OCI-LY7 (cell line): ENCODE results near the gene SLC25A40. TPM values are rescaled to one million over a fixed set of nuclear protein-coding genes. Genes with fewer than 3 reads are reported as not detected.

Experiments used
- BruUV-seq: library from RNA; stranded (reverse); fragments of 400-500 nt; replicated peaks from 2 replicates; lab custom pipeline; 2021; lab: Mats Ljungman, UMichigan
- CTCF ChIA-PET: fragments of 300-600 bp; sonication (Branson Sonifier 250); formaldehyde crosslinking; loops from one replicate; lab custom pipeline; 2022; ENCODE audit warnings: antibody characterized with exemption; ENCODE audit not compliant: unreplicated experiment; lab: Charles Lee
- POLR2A ChIA-PET: fragments of 300-600 bp; sonication (Branson Sonifier 250); formaldehyde crosslinking; loops from one replicate; lab custom pipeline; 2022; ENCODE audit warnings: antibody characterized with exemption; lab: Charles Lee
- DNase-seq: peaks from one replicate; pipeline ENCODE4 v3.0.0-alpha.2; 2015; ENCODE audit warnings: low spot score
- H2AFZ ChIP-seq: fragments of 200-600 bp; sonication (generic), shearing (Covaris generic); 2 replicates; pipeline ENCODE4 v1.6.1; 2014; ENCODE audit warnings: mild to moderate bottlenecking, antibody characterized with exemption, low read length, moderate library complexity
- H3K27ac ChIP-seq: fragments of 200-600 bp; sonication (generic); 2 replicates; pipeline ENCODE4 v1.5.1; 2014; ENCODE audit warnings: mixed run types, low read depth, mild to moderate bottlenecking, moderate library complexity, low read length, inconsistent platforms; ENCODE audit not compliant: poor library complexity, severe bottlenecking
- H3K36me3 ChIP-seq: fragments of 200-600 bp; sonication (generic); 2 replicates; pipeline ENCODE4 v1.6.1; 2014; ENCODE audit warnings: mild to moderate bottlenecking, antibody characterized with exemption, low read length, moderate library complexity, mixed read lengths; ENCODE audit not compliant: insufficient read depth
- H3K4me1 ChIP-seq: fragments of 200-600 bp; sonication (generic); 2 replicates; pipeline ENCODE4 v1.5.1; 2014; ENCODE audit warnings: mild to moderate bottlenecking, low read length; ENCODE audit not compliant: insufficient read depth, poor library complexity, severe bottlenecking
- H3K4me2 ChIP-seq: fragments of 200-600 bp; sonication (generic); 2 replicates; pipeline ENCODE4 v1.6.1; 2014; ENCODE audit warnings: mild to moderate bottlenecking, low read length
- H3K4me3 ChIP-seq: fragments of 200-600 bp; sonication (generic); 2 replicates; pipeline ENCODE4 v1.5.1; 2014; ENCODE audit warnings: mild to moderate bottlenecking, low read depth, low read length; ENCODE audit not compliant: poor library complexity, severe bottlenecking
- H3K79me2 ChIP-seq: fragments of 200-600 bp; sonication (generic); 2 replicates; pipeline ENCODE4 v1.6.1; 2016; ENCODE audit warnings: low read depth, mild to moderate bottlenecking, low read length, moderate library complexity, mixed read lengths; ENCODE audit not compliant: insufficient read depth
- H3K9me2 ChIP-seq: fragments of 200-600 bp; sonication (generic); 2 replicates; pipeline ENCODE4 v1.6.1; 2016; ENCODE audit warnings: mild to moderate bottlenecking, low read length, mixed read lengths; ENCODE audit not compliant: insufficient read depth
- H3K9me3 ChIP-seq: fragments of 200-600 bp; sonication (generic); 2 replicates; pipeline ENCODE4 v1.6.1; 2014; ENCODE audit warnings: mild to moderate bottlenecking, mixed run types, low read length, mixed read lengths
- H4K20me1 ChIP-seq: fragments of 200-600 bp; sonication (generic); 2 replicates; pipeline ENCODE4 v1.6.1; 2014; ENCODE audit warnings: mild to moderate bottlenecking, antibody characterized with exemption, low read length, moderate library complexity, mixed read lengths; ENCODE audit not compliant: insufficient read depth
- EZH2phosphoT487 ChIP-seq: fragments of 200-600 bp; sonication (generic); IDR thresholded peaks from 2 replicates; pipeline ENCODE4 v1.6.1; 2018; ENCODE audit warnings: low read depth, borderline replicate concordance, mild to moderate bottlenecking, mixed run types, antibody characterized with exemption, low read length, moderate library complexity, mixed read lengths
- intact Hi-C: fragments of 100-400 bp; cut with micrococcal nuclease; formaldehyde crosslinking; loops from one replicate; pipeline ENCODE4 v1.10.0; 2022; ENCODE audit not compliant: unreplicated experiment
- total RNA-seq, 2 experiments: library from RNA; depleted of rRNA in 1 of 2; stranded (reverse); fragments of >200 nt in 1 of 2; shearing (Covaris generic) in 1 of 2; gene quantifications; 2 replicates each; pipeline ENCODE4 v1.2.3, GENCODE V29; 2014 to 2022
- TF ChIP-seq, protein P1 (sequence below): fragments of 200-600 bp; sonication (generic); conservative IDR thresholded peaks from 2 replicates; pipeline ENCODE4 v1.5.1; 2014; ENCODE audit warnings: mild to moderate bottlenecking, antibody characterized with exemption, low read length, moderate library complexity, mixed read lengths

SLC25A40 gene
- total RNA-seq, 2 experiments from 2014 or later = 21.0 to 53.6 TPM

DNA sequence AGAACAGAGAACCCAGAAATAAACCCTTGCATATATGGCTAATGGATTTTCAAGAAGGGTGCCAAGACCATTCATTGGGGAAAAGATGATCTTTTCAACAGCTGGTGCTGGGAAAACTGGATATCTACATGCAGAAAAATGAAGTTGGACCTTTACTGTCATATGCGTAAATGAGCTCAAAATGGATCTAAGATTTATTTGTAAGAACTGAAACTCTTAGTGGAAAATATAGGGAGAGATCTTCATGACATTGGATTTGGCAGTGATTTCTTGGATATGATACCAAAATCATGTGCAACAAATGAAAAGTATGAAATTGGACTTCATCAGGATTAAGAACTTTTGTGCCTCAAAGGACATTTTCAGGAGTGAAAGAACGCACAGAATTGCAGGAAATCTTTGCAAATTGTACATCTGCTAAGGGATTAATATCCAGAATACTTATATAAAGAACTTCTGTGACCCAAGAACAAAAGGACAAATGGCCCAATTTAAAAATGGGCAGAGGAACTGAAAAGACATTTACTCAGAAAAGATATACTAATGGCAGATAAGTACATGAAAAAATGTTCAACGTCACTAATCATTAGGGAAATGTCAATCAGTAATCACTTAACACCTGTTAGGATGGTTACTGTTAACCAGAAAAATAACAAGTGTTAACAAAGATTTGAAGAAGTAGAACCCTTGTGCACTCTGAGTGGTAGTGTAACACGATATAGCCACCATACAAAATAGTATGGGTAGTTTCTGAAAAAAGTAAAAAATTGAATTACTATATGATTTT, 6.2 kb upstream of the SLC25A40 start:
- Histone ChIP-seq H4K20me1 (peaks cover 44% of the 10 kb centered on the region), H3K36me3 (peaks cover 97% of the 10 kb centered on the region), H3K9me2 (no peaks in the 10 kb centered on the region), H2AFZ (no peak overlapping the region), H3K27ac (no peak overlapping the region), H3K4me1 (peaks cover 28% of the 10 kb centered on the region), H3K4me2 (no peak overlapping the region), H3K9me3 (no peaks in the 10 kb centered on the region), H3K4me3 (no peak overlapping the region), H3K79me2 (peaks cover 95% of the 10 kb centered on the region)
- intact Hi-C loops = no loop called here
- DNase-seq = no peak
- ChIA-PET CTCF (no interaction called here), POLR2A (interaction anchor here (0.7 to 1.4 kb wide), 5 partner anchors 19 to 53 kb away, joined by 3 read pairs; no protein-coding TSS in a partner anchor)
- TF ChIP-seq, protein P1, sequence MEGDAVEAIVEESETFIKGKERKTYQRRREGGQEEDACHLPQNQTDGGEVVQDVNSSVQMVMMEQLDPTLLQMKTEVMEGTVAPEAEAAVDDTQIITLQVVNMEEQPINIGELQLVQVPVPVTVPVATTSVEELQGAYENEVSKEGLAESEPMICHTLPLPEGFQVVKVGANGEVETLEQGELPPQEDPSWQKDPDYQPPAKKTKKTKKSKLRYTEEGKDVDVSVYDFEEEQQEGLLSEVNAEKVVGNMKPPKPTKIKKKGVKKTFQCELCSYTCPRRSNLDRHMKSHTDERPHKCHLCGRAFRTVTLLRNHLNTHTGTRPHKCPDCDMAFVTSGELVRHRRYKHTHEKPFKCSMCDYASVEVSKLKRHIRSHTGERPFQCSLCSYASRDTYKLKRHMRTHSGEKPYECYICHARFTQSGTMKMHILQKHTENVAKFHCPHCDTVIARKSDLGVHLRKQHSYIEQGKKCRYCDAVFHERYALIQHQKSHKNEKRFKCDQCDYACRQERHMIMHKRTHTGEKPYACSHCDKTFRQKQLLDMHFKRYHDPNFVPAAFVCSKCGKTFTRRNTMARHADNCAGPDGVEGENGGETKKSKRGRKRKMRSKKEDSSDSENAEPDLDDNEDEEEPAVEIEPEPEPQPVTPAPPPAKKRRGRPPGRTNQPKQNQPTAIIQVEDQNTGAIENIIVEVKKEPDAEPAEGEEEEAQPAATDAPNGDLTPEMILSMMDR = no peak
- no peak for TF ChIP-seq EZH2phosphoT487
- BruUV-seq = no TSS peak

DNA sequence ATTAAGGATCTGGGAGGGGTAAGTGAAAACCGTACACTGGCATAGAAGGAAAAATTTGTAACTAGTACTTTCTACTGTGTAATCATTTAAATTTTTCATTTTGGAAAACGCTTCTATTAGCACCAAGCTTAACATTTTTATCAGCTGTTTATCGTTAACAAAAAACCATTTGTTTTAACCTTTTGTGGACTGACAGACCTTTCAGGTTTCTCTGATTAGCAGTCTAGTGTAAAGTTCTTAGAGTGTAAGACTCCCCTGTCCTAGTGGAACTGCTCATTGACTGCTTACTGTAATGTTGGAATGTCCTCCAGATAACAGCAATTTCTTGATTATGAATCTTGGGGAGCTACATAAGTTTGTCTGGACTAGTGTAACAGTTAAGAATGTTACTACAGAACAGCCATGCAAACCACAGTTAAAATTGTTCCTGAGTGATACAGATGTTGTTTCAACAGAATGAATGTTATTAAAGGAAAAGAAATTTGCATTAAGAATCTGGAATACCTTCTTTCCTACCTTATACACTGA, 2.1 kb upstream of the SLC25A40 start:
- no TSS peak for BruUV-seq
- no peak for TF ChIP-seq EZH2phosphoT487
- TF ChIP-seq, protein P1 = no peak
- H3K9me3 ChIP-seq = no peaks in the 10 kb centered on the region
- DNase-seq = no peak
- intact Hi-C loops = loop anchor here (5.0 kb wide), 1 partner anchor 721 kb away; no protein-coding TSS in a partner anchor
- no peaks in the 10 kb centered on the region for H3K9me2 ChIP-seq
- peaks cover 44% of the 10 kb centered on the region for H4K20me1 ChIP-seq
- H3K4me2 ChIP-seq = peak overlapping the region; percentile 76
- CTCF ChIA-PET = no interaction called here
- H2AFZ ChIP-seq = no peak overlapping the region
- POLR2A ChIA-PET = interaction anchor here (1.2 kb wide), 1 partner anchor 9 kb away, joined by 3 read pairs; no protein-coding TSS in a partner anchor
- peaks cover 67% of the 10 kb centered on the region for H3K36me3 ChIP-seq
- peak overlapping the region; percentile 94 for H3K4me3 ChIP-seq
- no peak overlapping the region for H3K27ac ChIP-seq
- peaks cover 35% of the 10 kb centered on the region for H3K4me1 ChIP-seq
- H3K79me2 ChIP-seq = peaks cover 92% of the 10 kb centered on the region
